GM19455 (cell line): ENCODE measurements around the gene OGDH.

Experiments
- ATAC-seq: cut with Tn5 transposase; IDR thresholded peaks from one replicate; pipeline ENCODE4 v1.9.1; 2021; ENCODE audit not compliant: unreplicated experiment

The OGDH gene

GRCh38 chr7:44636926-44637325, 30.5 kb downstream of the OGDH start:
- no peak for ATAC-seq

GRCh38 chr7:44637788-44638594, 31.6 kb downstream of the OGDH start:
- ATAC-seq: peak; percentile 58

GRCh38 chr7:44638611-44639557, 32.5 kb downstream of the OGDH start:
- peak; percentile 68 for ATAC-seq

- ATAC-seq: no peak
Observed at GRCh38 chr7:44639671-44640321, 33.4 kb downstream of the OGDH start.

GRCh38 chr7:44643206-44643605, 36.8 kb downstream of the OGDH start:
- no peak for ATAC-seq

- no peak for ATAC-seq
Observed at GRCh38 chr7:44645254-44645653, 38.8 kb downstream of the OGDH start.

GRCh38 chr7:44645696-44646095, 39.3 kb downstream of the OGDH start:
- no peak for ATAC-seq

- no peak for ATAC-seq
Observed at GRCh38 chr7:44646176-44646920, 39.9 kb downstream of the OGDH start.

- ATAC-seq: no peak
Observed at GRCh38 chr7:44646921-44647636, 40.7 kb downstream of the OGDH start.

GRCh38 chr7:44647981-44648714, 41.7 kb downstream of the OGDH start:
- no peak for ATAC-seq

- ATAC-seq: no peak
Observed at GRCh38 chr7:44650242-44650641, 43.8 kb downstream of the OGDH start.

GRCh38 chr7:44650772-44651171, 44.3 kb downstream of the OGDH start:
- ATAC-seq: no peak

- ATAC-seq: no peak
Observed at GRCh38 chr7:44652535-44652934, 46.1 kb downstream of the OGDH start.

- no peak for ATAC-seq
Observed at GRCh38 chr7:44654255-44654796, 47.9 kb downstream of the OGDH start.

- ATAC-seq: no peak
Observed at GRCh38 chr7:44655341-44655740, 48.9 kb downstream of the OGDH start.

- ATAC-seq: no peak
Observed at GRCh38 chr7:44658979-44659378, 52.6 kb downstream of the OGDH start.

- ATAC-seq: no peak
Observed at GRCh38 chr7:44661233-44661632, 54.8 kb downstream of the OGDH start.

GRCh38 chr7:44664780-44665461, 58.5 kb downstream of the OGDH start:
- ATAC-seq: no peak
